Endothelial cell of umbilical vein (primary cell): ENCODE measurements around the gene SYT8. TPM values are rescaled to one million over a fixed set of nuclear protein-coding genes. Genes with fewer than 3 reads are reported as not detected.

ENCODE experiments used
- BruUV-seq: library from RNA; stranded (reverse); fragments of 400-500 nt; replicated peaks from 2 replicates; lab custom pipeline; 2021; lab: Mats Ljungman, UMichigan
- CTCF ChIA-PET: fragments of 300-600, 350-600 bp; sonication (Branson Sonifier 250); formaldehyde crosslinking; loops from one replicate; lab custom pipeline; 2021; ENCODE audit warnings: antibody characterized with exemption, inconsistent platforms; lab: Charles Lee
- POLR2A ChIA-PET: fragments of 300-600, 350-600 bp; sonication (Branson Sonifier 250); formaldehyde crosslinking; loops from one replicate; lab custom pipeline; 2021; ENCODE audit warnings: antibody characterized with exemption, inconsistent platforms; lab: Charles Lee
- DNase-seq: peaks from one replicate; pipeline ENCODE4 v3.0.0-alpha.2; 2011; ENCODE audit warnings: low read depth, low spot score
- FAIRE-seq: peaks from 2 replicates; lab custom pipeline; 2011; peaks lifted over from hg19 to GRCh38; lab: Jason Lieb, UNC
- H2AFZ ChIP-seq: 2 replicates; pipeline ENCODE4 v1.6.0; 2012; ENCODE audit warnings: low read depth, low read length, control low read depth, inconsistent platforms
- H3K27ac ChIP-seq: 2 replicates; pipeline ENCODE4 v1.5.1; 2011; ENCODE audit warnings: low read depth, mild to moderate bottlenecking, control low read depth, low read length, moderate library complexity; ENCODE audit not compliant: insufficient read depth
- H3K27me3 ChIP-seq, 2 experiments: 2 replicates each; pipeline versions ENCODE4 v1.6.0 to v1.6.1; 2011; ENCODE audit warnings: low read length in 2 of 2, mixed read lengths in 1 of 2; ENCODE audit not compliant: control insufficient read depth in 2 of 2, insufficient read depth in 2 of 2
- H3K36me3 ChIP-seq, 2 experiments: 2 replicates in 1 of 2; 3 replicates in 1 of 2; pipeline ENCODE4 v1.5.1; 2011; ENCODE audit warnings: low read length in 2 of 2, mild to moderate bottlenecking in 1 of 2, moderate library complexity in 1 of 2; ENCODE audit not compliant: control insufficient read depth in 2 of 2, insufficient read depth in 2 of 2; ENCODE audit errors: extremely low read depth in 1 of 2
- H3K4me1 ChIP-seq: 3 replicates; pipeline ENCODE4 v1.5.1; 2011; ENCODE audit warnings: mild to moderate bottlenecking, low read length; ENCODE audit not compliant: control insufficient read depth, insufficient read depth; ENCODE audit errors: extremely low read depth
- H3K4me2 ChIP-seq: 2 replicates; pipeline ENCODE4 v1.6.1; 2011; ENCODE audit warnings: low read length, control low read depth, mixed read lengths; ENCODE audit not compliant: insufficient read depth
- H3K4me3 ChIP-seq, 3 experiments: fragments of 200-600 bp in 1 of 3; sonication (generic), shearing (Covaris generic) in 1 of 3; replicated peaks in 1 of 3; 2 replicates each; pipeline ENCODE4 v1.5.1; 2011 to 2016; ENCODE audit warnings: control low read depth in 3 of 3, low read length in 3 of 3, mild to moderate bottlenecking in 2 of 3, inconsistent platforms in 1 of 3, low read depth in 1 of 3, moderate library complexity in 1 of 3; ENCODE audit not compliant: insufficient read depth in 1 of 3
- H3K79me2 ChIP-seq: 2 replicates; pipeline ENCODE4 v1.6.0; 2012; ENCODE audit warnings: low read length, inconsistent platforms; ENCODE audit not compliant: control insufficient read depth, insufficient read depth
- H3K9ac ChIP-seq: replicated peaks from 2 replicates; pipeline ENCODE3; 2011; ENCODE audit warnings: low read length, control low read depth; ENCODE audit not compliant: insufficient read depth; ENCODE audit errors: extremely low read depth
- H3K9me1 ChIP-seq: replicated peaks from 3 replicates; pipeline ENCODE4 v1.6.0; 2011; ENCODE audit warnings: mild to moderate bottlenecking, low read length; ENCODE audit not compliant: control insufficient read depth, insufficient read depth; ENCODE audit errors: extremely low read depth
- H3K9me3 ChIP-seq: replicated peaks from 2 replicates; pipeline ENCODE4 v1.5.1; 2012; ENCODE audit warnings: low read length, inconsistent platforms; ENCODE audit not compliant: control insufficient read depth, insufficient read depth
- H4K20me1 ChIP-seq: replicated peaks from 2 replicates; pipeline ENCODE3; 2011; ENCODE audit warnings: mild to moderate bottlenecking, low read length; ENCODE audit not compliant: control insufficient read depth, insufficient read depth; ENCODE audit errors: extremely low read depth
- EZH2 ChIP-seq: IDR thresholded peaks from 2 replicates; pipeline ENCODE4 v1.6.1; 2012; ENCODE audit warnings: borderline replicate concordance, low read depth, mild to moderate bottlenecking, moderate library complexity, low read length, inconsistent platforms; ENCODE audit not compliant: severe bottlenecking
- FOS ChIP-seq: IDR thresholded peaks from 2 replicates; pipeline ENCODE4 v1.6.1; 2011; ENCODE audit warnings: mild to moderate bottlenecking, low read length, moderate library complexity, borderline replicate concordance; ENCODE audit not compliant: insufficient read depth
- GATA2 ChIP-seq: IDR thresholded peaks from 2 replicates; pipeline ENCODE4 v1.7.0; 2011; ENCODE audit warnings: low read depth, mild to moderate bottlenecking, moderate library complexity, mixed read lengths, low read length; ENCODE audit not compliant: insufficient read length, insufficient read depth
- JUN ChIP-seq: IDR thresholded peaks from 2 replicates; pipeline ENCODE4 v1.6.1; 2011; ENCODE audit warnings: borderline replicate concordance, low read depth; ENCODE audit not compliant: insufficient read length, insufficient read depth
- MAX ChIP-seq: IDR thresholded peaks from 2 replicates; pipeline ENCODE4 v1.6.1; 2011; ENCODE audit not compliant: insufficient read depth, insufficient read length
- MYC ChIP-seq: IDR thresholded peaks from one replicate; pipeline ENCODE4 v1.6.1; 2011; ENCODE audit warnings: mild to moderate bottlenecking, low read depth, low read length
- POLR2A ChIP-seq: IDR thresholded peaks from 2 replicates; pipeline ENCODE4 v1.6.1; 2012; ENCODE audit warnings: low read depth, mild to moderate bottlenecking, control low read depth, low read length
- POLR2AphosphoS5 ChIP-seq: IDR thresholded peaks from 2 replicates; pipeline ENCODE4 v1.6.1; 2012; ENCODE audit warnings: low read depth, mild to moderate bottlenecking, control low read depth, low read length, moderate library complexity; ENCODE audit not compliant: insufficient read depth
- dilution Hi-C: fragments of 300-500 bp; cut with MboI; formaldehyde crosslinking; loops from one replicate; pipeline ENCODE4 v1.15.0; 2019; ENCODE audit warnings: low sequenced_read_pairs; ENCODE audit not compliant: extremely low pct_ligation_motif_present
- intact Hi-C: fragments of 100-400 bp; cut with micrococcal nuclease; formaldehyde crosslinking; loops from one replicate; pipeline ENCODE4 v1.10.0; 2022
- polyA plus RNA-seq, 4 experiments: library from polyadenylated mRNA; depleted of rRNA in 3 of 4; stranded (reverse) in 3 of 4; unstranded in 1 of 4; fragments of >200 nt; gene quantifications; 2 replicates each; pipeline versions ENCODE4 v1.2.1 to v1.2.3, GENCODE V29; 2011 to 2012; ENCODE audit warnings: missing spikeins in 1 of 4
- total RNA-seq: library from RNA; stranded (reverse); gene quantifications from 2 replicates; pipeline ENCODE4 v1.2.3, GENCODE V29; 2021
- TF ChIP-seq, protein P1 (sequence below), 2 donors: IDR thresholded peaks; 1 replicate in 1 of 2; 2 replicates in 1 of 2; pipeline ENCODE4 v1.5.1; 2011; ENCODE audit warnings: low read length in 2 of 2, mild to moderate bottlenecking in 2 of 2, moderate library complexity in 2 of 2, control low read depth in 1 of 2, inconsistent platforms in 1 of 2, low read depth in 1 of 2; ENCODE audit not compliant: insufficient read depth in 1 of 2; ENCODE audit errors: extremely low read depth in 1 of 2

Gene SYT8
- total and polyA plus RNA-seq, 2 donors (not counting 3 experiments of a cell fraction or from before 2014, with no cell fraction given): not detected

DNA sequence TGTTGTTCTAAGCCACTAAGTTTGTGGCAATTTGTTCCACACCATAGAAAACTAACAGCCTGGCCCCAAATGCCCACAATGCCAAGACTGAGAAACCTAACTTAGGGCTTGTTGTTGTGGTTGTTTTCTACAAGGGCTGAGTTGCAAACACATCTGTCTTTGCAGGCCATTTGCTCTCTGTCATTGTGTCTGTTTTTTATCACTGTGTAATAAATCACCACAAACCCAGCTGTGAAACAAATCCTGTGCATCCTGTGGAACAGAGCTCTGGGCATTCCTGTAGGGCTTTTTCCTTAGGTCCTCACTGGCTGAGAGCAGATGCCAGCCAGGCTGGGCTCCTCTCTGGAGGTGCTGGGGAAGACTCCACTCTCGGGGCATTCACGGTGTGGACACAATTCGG is 15.7 kb upstream of the SYT8 start:
- CTCF ChIA-PET: interaction anchor here (1.5 kb wide), 1 partner anchor 167 kb away, joined by 8 read pairs; no protein-coding TSS in a partner anchor
- H4K20me1 ChIP-seq: no peaks in the 10 kb centered on the region

DNA sequence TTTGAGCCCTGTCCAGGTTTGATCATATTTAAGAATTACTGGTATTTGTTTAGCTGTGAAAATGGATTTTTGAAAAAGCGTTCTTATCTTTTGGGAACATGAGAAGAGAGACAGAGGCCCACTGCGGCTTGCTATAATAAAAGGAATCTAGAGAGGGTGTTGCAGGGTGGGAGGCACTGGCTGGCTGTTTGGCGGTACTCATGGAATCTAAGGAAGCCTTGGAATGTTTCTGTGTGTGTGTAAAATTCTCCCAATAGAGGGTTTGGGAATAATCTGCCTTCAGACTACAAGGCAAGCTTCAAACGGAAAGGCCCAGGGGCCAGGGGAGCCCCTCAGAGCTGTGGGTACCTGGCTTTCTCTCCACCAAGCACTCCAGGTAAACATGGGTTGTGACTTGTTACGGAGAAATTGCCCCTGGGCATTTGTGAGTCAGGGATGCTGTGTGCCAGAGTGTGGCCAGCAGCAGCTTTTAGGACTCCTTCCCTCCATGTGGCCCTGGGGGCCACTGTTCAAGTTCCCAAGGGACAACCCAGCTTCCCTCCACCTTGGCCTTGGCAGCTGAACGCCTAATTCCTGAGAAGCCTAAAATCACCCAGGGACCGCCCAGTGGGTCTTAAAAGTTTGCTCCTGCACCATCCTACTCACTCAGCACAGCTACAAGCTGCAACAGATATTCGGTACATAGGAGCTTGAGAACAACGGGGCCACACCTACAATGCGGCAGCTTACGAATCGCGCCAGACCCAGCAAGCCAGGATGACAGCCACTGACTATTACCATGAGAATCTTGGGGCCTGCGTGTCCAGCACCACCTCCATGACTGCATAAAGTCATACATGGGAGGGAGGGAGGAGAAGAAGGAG is 14.1 kb upstream of the SYT8 start:
- no peak for TF ChIP-seq GATA2
- TF ChIP-seq MYC: no peak
- TF ChIP-seq EZH2: no peak
- no peak for TF ChIP-seq POLR2AphosphoS5
- TF ChIP-seq FOS: no peak
- no peak for TF ChIP-seq MAX
- TF ChIP-seq JUN: no peak
- no peak for TF ChIP-seq POLR2A
- TF ChIP-seq, protein P1, sequence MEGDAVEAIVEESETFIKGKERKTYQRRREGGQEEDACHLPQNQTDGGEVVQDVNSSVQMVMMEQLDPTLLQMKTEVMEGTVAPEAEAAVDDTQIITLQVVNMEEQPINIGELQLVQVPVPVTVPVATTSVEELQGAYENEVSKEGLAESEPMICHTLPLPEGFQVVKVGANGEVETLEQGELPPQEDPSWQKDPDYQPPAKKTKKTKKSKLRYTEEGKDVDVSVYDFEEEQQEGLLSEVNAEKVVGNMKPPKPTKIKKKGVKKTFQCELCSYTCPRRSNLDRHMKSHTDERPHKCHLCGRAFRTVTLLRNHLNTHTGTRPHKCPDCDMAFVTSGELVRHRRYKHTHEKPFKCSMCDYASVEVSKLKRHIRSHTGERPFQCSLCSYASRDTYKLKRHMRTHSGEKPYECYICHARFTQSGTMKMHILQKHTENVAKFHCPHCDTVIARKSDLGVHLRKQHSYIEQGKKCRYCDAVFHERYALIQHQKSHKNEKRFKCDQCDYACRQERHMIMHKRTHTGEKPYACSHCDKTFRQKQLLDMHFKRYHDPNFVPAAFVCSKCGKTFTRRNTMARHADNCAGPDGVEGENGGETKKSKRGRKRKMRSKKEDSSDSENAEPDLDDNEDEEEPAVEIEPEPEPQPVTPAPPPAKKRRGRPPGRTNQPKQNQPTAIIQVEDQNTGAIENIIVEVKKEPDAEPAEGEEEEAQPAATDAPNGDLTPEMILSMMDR (IDR thresholded peaks at IDR 0.05; ENCODE audit: extremely low read depth in 1 of 2, insufficient read depth in 1 of 2, low read depth in 1 of 2, low read length in 2 of 2): no peak
- Histone ChIP-seq H3K4me2 (no peak overlapping the region), H3K36me3 (no peaks in the 10 kb centered on the region), H3K9me1 (no peaks in the 10 kb centered on the region), H4K20me1 (no peaks in the 10 kb centered on the region), H3K4me3 (no peak overlapping the region), H3K27me3 (peaks cover 0 to 1% of the 10 kb centered on the region in 2 experiments), H3K9me3 (no peaks in the 10 kb centered on the region), H3K4me1 (no peaks in the 10 kb centered on the region), H3K27ac (no peak overlapping the region), H2AFZ (no peak overlapping the region), H3K79me2 (no peaks in the 10 kb centered on the region), H3K9ac (no peak overlapping the region)
- BruUV-seq: no TSS peak
- DNase-seq (no peak), FAIRE-seq (no peak)
- dilution Hi-C loops: no loop called here
- CTCF ChIA-PET: interaction anchor here (0.6 to 1.7 kb wide), 2 partner anchors 127 to 168 kb away, joined by 3 to 6 read pairs; no protein-coding TSS in a partner anchor
- POLR2A ChIA-PET: no interaction called here
- intact Hi-C loops: no loop called here

More for the DNA sequence above, 15.7 kb upstream of the SYT8 start:
- no peak overlapping the region for H3K27ac ChIP-seq
- H3K9ac ChIP-seq: no peak overlapping the region
- POLR2A ChIA-PET: no interaction called here
- peaks cover 0 to 1% of the 10 kb centered on the region in 2 experiments for H3K27me3 ChIP-seq
- H3K4me1 ChIP-seq: no peaks in the 10 kb centered on the region
- H3K9me1 ChIP-seq: no peaks in the 10 kb centered on the region
- no peak overlapping the region for H2AFZ ChIP-seq
- no peaks in the 10 kb centered on the region for H3K79me2 ChIP-seq
- no peaks in the 10 kb centered on the region for H3K36me3 ChIP-seq
- H3K4me2 ChIP-seq: no peak overlapping the region
- H3K9me3 ChIP-seq: no peaks in the 10 kb centered on the region
- no TSS peak for BruUV-seq
- intact Hi-C loops (no loop called here), dilution Hi-C loops (no loop called here)
- no peak for TF ChIP-seq GATA2
- no peak for DNase-seq
- H3K4me3 ChIP-seq: no peak overlapping the region
- no peak for FAIRE-seq
